Ascending aorta (tissue), 2 donors: ENCODE data around the gene QSOX2. TPM values are rescaled to one million over a fixed set of nuclear protein-coding genes. Genes with fewer than 3 reads are reported as not detected.

Experiments used
- DNase-seq, 2 donors: peaks; one replicate each; pipeline ENCODE4 v3.0.0-alpha.2; 2019; ENCODE audit warnings: low spot score in 2 of 2
- H3K27ac ChIP-seq, 2 donors: fragments of 200-600 bp; sonication (generic); one replicate each; pipeline ENCODE4 v1.5.1; 2016 to 2017; ENCODE audit warnings: mild to moderate bottlenecking in 1 of 2
- H3K27me3 ChIP-seq: fragments of 200-600 bp; sonication (generic); one replicate; pipeline ENCODE4 v1.5.1; 2017
- H3K36me3 ChIP-seq, 2 donors: fragments of 200-600 bp; sonication (generic); one replicate each; pipeline ENCODE4 v1.5.1; 2016
- H3K4me1 ChIP-seq, 2 donors: fragments of 200-600 bp; sonication (generic); one replicate each; pipeline ENCODE4 v1.5.1; 2016 to 2017; ENCODE audit warnings: mild to moderate bottlenecking in 1 of 2
- H3K4me3 ChIP-seq, 2 donors: fragments of 200-600 bp; sonication (generic); one replicate each; pipeline ENCODE4 v1.5.1; 2016 to 2017; ENCODE audit warnings: mild to moderate bottlenecking in 1 of 2
- H3K9me3 ChIP-seq, 2 donors: fragments of 200-600 bp; sonication (generic); one replicate each; pipeline ENCODE4 v1.5.1; 2016
- intact Hi-C: fragments of 100-400 bp; cut with DNase I; formaldehyde crosslinking; loops from one replicate; pipeline ENCODE4 v1.15.1; 2023
- total RNA-seq: library from RNA; depleted of rRNA; stranded (reverse); fragments of >200 nt; gene quantifications from one replicate; pipeline ENCODE4 v1.1.0, GENCODE V29; 2016
- TF ChIP-seq, protein P1 (sequence below), 3 experiments: fragments of 200-600 bp in 2 of 3; fragments of 450-650 bp in 1 of 3; sonication (generic) in 2 of 3; IDR thresholded peaks; one replicate each; pipeline ENCODE4 v1.5.1; 2016 to 2019; ENCODE audit warnings: antibody characterized with exemption in 3 of 3, mild to moderate bottlenecking in 1 of 3, moderate library complexity in 1 of 3

The QSOX2 gene
- total RNA-seq, 1 donor from 2014 or later = 3.7 TPM

DNA sequence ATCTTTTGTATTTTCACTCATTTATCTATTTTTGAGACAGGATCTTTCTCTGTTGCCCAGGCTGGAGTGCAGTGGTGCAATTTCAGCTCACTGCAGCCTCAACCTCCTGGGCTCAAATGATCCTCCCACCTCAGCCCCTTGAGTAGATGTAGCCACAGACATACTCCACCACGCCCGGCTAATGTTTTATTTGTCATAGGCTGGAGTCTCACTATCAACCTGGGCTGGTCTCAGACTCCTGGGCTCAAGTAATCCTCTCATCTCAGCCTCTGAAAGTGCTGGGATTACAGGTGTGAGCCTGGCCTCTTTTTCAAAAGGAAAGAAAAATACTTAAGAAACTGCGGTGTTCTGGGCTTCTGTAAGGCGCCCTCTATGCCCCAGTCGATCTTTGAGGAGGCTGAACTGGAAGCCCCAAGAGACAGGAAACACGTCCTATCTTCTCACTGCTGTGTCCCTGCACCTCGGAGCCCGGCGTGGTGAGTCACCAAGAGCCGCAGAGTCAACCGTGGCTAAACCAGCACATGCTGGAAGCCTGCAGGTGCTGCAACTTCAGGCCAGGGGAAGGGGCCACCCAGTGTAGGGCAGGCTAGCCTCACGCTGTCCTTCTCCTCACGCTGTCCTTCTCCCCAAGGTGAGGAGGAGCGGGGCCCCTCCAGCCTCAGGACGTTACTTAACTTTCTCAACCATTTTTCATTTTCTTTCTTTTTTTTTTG lies 25.4 kb downstream of the QSOX2 start:
- H3K27me3 ChIP-seq = no peaks in the 10 kb centered on the region
- intact Hi-C loops = no loop called here
- no peaks in the 10 kb centered on the region for H3K4me1 ChIP-seq
- no peaks in the 10 kb centered on the region for H3K9me3 ChIP-seq
- peaks cover 2 to 71% of the 10 kb centered on the region in 2 donors for H3K36me3 ChIP-seq
- TF ChIP-seq, protein P1, sequence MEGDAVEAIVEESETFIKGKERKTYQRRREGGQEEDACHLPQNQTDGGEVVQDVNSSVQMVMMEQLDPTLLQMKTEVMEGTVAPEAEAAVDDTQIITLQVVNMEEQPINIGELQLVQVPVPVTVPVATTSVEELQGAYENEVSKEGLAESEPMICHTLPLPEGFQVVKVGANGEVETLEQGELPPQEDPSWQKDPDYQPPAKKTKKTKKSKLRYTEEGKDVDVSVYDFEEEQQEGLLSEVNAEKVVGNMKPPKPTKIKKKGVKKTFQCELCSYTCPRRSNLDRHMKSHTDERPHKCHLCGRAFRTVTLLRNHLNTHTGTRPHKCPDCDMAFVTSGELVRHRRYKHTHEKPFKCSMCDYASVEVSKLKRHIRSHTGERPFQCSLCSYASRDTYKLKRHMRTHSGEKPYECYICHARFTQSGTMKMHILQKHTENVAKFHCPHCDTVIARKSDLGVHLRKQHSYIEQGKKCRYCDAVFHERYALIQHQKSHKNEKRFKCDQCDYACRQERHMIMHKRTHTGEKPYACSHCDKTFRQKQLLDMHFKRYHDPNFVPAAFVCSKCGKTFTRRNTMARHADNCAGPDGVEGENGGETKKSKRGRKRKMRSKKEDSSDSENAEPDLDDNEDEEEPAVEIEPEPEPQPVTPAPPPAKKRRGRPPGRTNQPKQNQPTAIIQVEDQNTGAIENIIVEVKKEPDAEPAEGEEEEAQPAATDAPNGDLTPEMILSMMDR (IDR thresholded peaks at IDR 0.05) = no peak
- no peak for DNase-seq
- H3K4me3 ChIP-seq = no peak overlapping the region
- H3K27ac ChIP-seq = no peak overlapping the region

DNA sequence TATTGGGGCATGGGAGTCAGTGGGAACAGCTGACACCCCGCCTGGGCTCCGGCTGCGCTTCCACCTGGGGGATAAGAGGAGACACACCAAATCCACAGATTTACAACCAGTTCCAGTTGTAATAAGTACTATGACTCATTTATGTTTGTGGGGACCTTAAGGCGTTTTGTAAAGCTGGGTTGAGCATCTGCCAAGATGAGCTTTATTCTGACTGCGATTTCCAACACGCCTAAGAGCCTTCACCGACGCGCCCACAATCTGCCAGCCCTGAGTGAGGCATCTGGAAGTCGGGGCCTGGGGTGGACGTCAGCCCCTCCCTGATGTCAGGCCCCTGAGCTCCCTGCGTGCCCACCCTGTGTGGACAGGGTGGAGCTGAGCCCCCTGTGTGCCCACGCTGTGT lies 26.3 kb downstream of the QSOX2 start:
- TF ChIP-seq, protein P1 (IDR thresholded peaks at IDR 0.05) = no peak
- Histone ChIP-seq H3K27ac (no peak overlapping the region), H3K27me3 (no peaks in the 10 kb centered on the region), H3K36me3 (peaks cover 10 to 74% of the 10 kb centered on the region in 2 donors), H3K4me3 (no peak overlapping the region), H3K9me3 (no peaks in the 10 kb centered on the region), H3K4me1 (no peaks in the 10 kb centered on the region)
- no peak for DNase-seq
- intact Hi-C loops = no loop called here

DNA sequence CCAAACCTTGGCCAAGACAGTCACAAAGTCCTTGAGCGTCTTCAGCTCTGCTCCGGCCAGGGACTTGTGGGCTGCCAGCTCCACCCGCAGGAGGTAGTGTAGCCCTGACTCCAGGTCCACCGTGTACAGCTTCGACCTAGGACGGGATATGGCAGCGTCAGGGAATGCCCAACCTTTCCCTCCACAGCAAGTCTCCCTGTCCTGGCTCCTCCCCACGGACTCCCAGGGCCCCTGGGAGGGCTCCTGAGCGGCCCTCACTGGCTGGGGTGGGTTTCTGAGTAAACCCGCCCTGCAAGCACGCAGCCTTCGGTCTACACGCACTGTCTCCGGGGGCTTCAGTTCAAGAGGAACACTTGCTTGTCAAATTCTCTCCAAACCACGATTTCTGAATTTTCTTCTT lies 26.9 kb downstream of the QSOX2 start:
- H3K4me3 ChIP-seq = no peak overlapping the region
- intact Hi-C loops = no loop called here
- DNase-seq = no peak
- no peak overlapping the region for H3K27ac ChIP-seq
- H3K9me3 ChIP-seq = no peaks in the 10 kb centered on the region
- TF ChIP-seq, protein P1 (IDR thresholded peaks at IDR 0.05) = no peak
- peaks cover 14 to 74% of the 10 kb centered on the region in 2 donors for H3K36me3 ChIP-seq
- no peaks in the 10 kb centered on the region for H3K27me3 ChIP-seq
- H3K4me1 ChIP-seq = no peaks in the 10 kb centered on the region

DNA sequence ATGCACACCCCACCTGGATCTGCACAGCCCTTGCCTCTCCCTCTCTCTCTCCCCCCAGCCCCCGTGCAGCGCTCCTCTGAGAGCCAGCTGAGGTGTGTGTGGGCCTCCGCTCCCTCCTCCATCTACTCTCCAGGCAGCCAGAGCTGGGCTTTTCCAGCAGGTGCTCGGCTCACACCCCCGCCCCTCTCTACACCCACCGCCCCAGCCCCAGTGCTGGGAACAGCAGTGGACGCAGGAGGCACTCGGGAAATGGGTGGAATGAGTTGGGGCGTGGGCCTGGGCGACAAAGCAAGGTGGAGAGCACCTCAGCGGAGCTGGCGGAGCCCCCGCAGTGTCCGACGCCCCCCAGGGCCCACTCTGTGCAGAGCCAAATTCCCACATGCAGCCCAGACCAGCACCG lies 27.3 kb downstream of the QSOX2 start:
- TF ChIP-seq, protein P1 (IDR thresholded peaks at IDR 0.05) = no peak
- intact Hi-C loops = no loop called here
- H3K36me3 ChIP-seq = peaks cover 17 to 74% of the 10 kb centered on the region in 2 donors

DNA sequence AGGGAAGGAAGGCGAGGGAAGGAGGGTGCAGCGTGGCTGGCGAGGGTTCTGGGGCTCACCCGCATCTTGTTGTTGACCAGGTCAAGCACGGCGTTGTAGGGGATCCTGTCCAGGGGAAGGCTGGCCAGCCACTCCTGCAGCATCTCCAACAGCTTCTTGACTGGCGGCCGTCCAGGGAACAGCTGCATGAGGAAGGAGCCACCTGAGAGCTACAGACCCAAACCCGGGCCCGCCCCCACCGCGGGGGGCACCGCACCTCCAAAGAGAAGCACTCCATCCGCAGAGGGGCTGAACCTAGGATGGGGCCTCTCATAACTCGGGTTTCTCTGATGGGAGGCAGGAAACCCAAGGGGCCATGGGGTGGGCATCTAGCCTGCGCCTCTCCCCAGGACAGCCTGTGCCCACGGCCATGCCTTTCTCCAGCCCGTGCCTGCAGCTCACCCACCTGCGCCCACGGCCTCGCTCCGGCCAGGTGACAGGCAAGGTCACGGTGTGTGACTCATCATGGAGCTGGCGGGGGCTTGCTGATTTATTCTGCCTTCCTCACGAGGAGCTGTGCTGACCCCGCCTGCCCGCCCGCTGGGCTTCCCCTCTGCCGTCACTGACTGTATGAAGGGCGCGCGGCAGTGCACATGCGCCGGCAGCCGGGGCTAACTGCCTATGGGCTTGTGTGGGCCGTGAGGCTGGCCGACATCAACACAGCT lies 28.9 kb downstream of the QSOX2 start:
- Histone ChIP-seq H3K27me3 (no peaks in the 10 kb centered on the region), H3K36me3 (peaks cover 24 to 81% of the 10 kb centered on the region in 2 donors), H3K27ac (no peak overlapping the region), H3K9me3 (no peaks in the 10 kb centered on the region), H3K4me1 (no peaks in the 10 kb centered on the region), H3K4me3 (no peak overlapping the region)
- intact Hi-C loops = no loop called here
- no peak for DNase-seq
- TF ChIP-seq, protein P1 (IDR thresholded peaks at IDR 0.05) = no peak

More for the DNA sequence above, 27.3 kb downstream of the QSOX2 start:
- H3K27me3 ChIP-seq = no peaks in the 10 kb centered on the region
- DNase-seq = no peak
- H3K9me3 ChIP-seq = no peaks in the 10 kb centered on the region
- no peak overlapping the region for H3K27ac ChIP-seq
- no peak overlapping the region for H3K4me3 ChIP-seq
- no peaks in the 10 kb centered on the region for H3K4me1 ChIP-seq
